Prostate gland (tissue), 2 donors: ENCODE measurements around the gene ARMC9. TPM values are rescaled to one million over a fixed set of nuclear protein-coding genes. Genes with fewer than 3 reads are reported as not detected.
"Not testable (repeated sequence)": the region's sequence is repeated elsewhere in the genome, so short reads cannot be mapped to it uniquely, and the experiment has no call there.

Experiments used
- DNase-seq: peaks from one replicate; pipeline ENCODE4 v3.0.0-alpha.2; 2019; ENCODE audit warnings: low spot score
- H3K27ac ChIP-seq, 2 donors: fragments of 200-600 bp; sonication (generic); 2 replicates each; pipeline ENCODE4 v1.5.1; 2017 to 2019
- H3K27me3 ChIP-seq: fragments of 200-600 bp; sonication (generic); replicated peaks from 2 replicates; pipeline ENCODE4 v1.5.1; 2019; ENCODE audit not compliant: insufficient read depth
- H3K36me3 ChIP-seq, 2 donors: fragments of 200-600 bp; sonication (generic); 1 replicate in 1 of 2; 2 replicates in 1 of 2; pipeline versions ENCODE4 v1.5.1 to v1.8.1; 2017 to 2019
- H3K4me1 ChIP-seq: fragments of 200-600 bp; sonication (generic); replicated peaks from 2 replicates; pipeline ENCODE4 v1.5.1; 2019
- H3K4me3 ChIP-seq, 2 donors: fragments of 200-600 bp; sonication (generic); 2 replicates each; pipeline ENCODE4 v1.5.1; 2017 to 2019
- H3K9me3 ChIP-seq: fragments of 200-600 bp; sonication (generic); 2 replicates; pipeline ENCODE4 v1.5.1; 2017
- CTCF ChIP-seq, 4 experiments: fragments of 200-600 bp in 2 of 4; fragments of 450-650 bp in 2 of 4; sonication (generic) in 2 of 4; IDR thresholded peaks; 1 replicate in 3 of 4; 2 replicates in 1 of 4; pipeline ENCODE4 v1.5.1; 2016 to 2019; ENCODE audit warnings: antibody characterized with exemption in 4 of 4, mild to moderate bottlenecking in 2 of 4, moderate library complexity in 2 of 4
- POLR2A ChIP-seq: fragments of 450-650 bp; IDR thresholded peaks from one replicate; pipeline ENCODE4 v1.6.1; 2016; ENCODE audit warnings: antibody characterized with exemption, mild to moderate bottlenecking
- POLR2AphosphoS5 ChIP-seq: sonication (generic); formaldehyde crosslinking; IDR thresholded peaks from one replicate; pipeline ENCODE4 v1.6.1; 2017; ENCODE audit warnings: antibody characterized with exemption
- WGBS: methylation state at CpG from one replicate; pipeline ENCODE4 v1.1.5; 2018; 5-methylcytosine and 5-hydroxymethylcytosine counted together
- intact Hi-C: fragments of 100-400 bp; cut with DNase I; formaldehyde crosslinking; loops from one replicate; pipeline ENCODE4 v1.14.2; 2022
- total RNA-seq, 2 donors: library from RNA; depleted of rRNA; stranded (reverse); fragments of >200 nt; gene quantifications; one replicate each; pipeline ENCODE4 v1.1.0, GENCODE V29; 2016

The ARMC9 gene
- total RNA-seq, 2 donors from 2014 or later, result 11.3 to 40.0 TPM

GRCh38 chr2:231176066-231176465, 22.4 kb upstream of the ARMC9 start:
- 89% methylated on average over 2 of the region's 2 CpGs for WGBS

GRCh38 chr2:231177156-231178025, 21.0 kb upstream of the ARMC9 start:
- Histone ChIP-seq H3K27ac (no peak overlapping the region), H3K27me3 (no peaks in the 10 kb centered on the region), H3K4me3 (no peak overlapping the region), H3K4me1 (no peaks in the 10 kb centered on the region), H3K36me3 (no peaks in the 10 kb centered on the region), H3K9me3 (no peaks in the 10 kb centered on the region)
- intact Hi-C loops, result no loop called here
- WGBS, result 72% methylated on average over 11 of the region's 11 CpGs
- no peak for TF ChIP-seq POLR2AphosphoS5
- no peak for TF ChIP-seq POLR2A
- TF ChIP-seq CTCF (IDR thresholded peaks at IDR 0.05), result no peak
- no peak for DNase-seq

More at GRCh38 chr2:231176066-231176465, 22.4 kb upstream of the ARMC9 start:
- no peak for TF ChIP-seq POLR2A
- no peak for TF ChIP-seq CTCF (IDR thresholded peaks at IDR 0.05)
- TF ChIP-seq POLR2AphosphoS5, result no peak
- Histone ChIP-seq H3K4me1 (no peaks in the 10 kb centered on the region), H3K9me3 (no peaks in the 10 kb centered on the region), H3K4me3 (no peak overlapping the region), H3K27me3 (no peaks in the 10 kb centered on the region), H3K36me3 (no peaks in the 10 kb centered on the region), H3K27ac (no peak overlapping the region)
- DNase-seq, result no peak
- intact Hi-C loops, result no loop called here

- H3K36me3 ChIP-seq, H3K27ac ChIP-seq, H3K4me3 ChIP-seq, intact Hi-C loops, H3K9me3 ChIP-seq, DNase-seq, H3K27me3 ChIP-seq, H3K4me1 ChIP-seq: not testable (repeated sequence)
- 74% methylated on average over 5 of the region's 5 CpGs for WGBS
Measured at GRCh38 chr2:231178805-231179204, 19.6 kb upstream of the ARMC9 start.

- H3K4me3 ChIP-seq, result no peak overlapping the region
- TF ChIP-seq POLR2AphosphoS5, result no peak
- no peaks in the 10 kb centered on the region for H3K4me1 ChIP-seq
- no peaks in the 10 kb centered on the region for H3K27me3 ChIP-seq
- no peak for DNase-seq
- no peaks in the 10 kb centered on the region for H3K36me3 ChIP-seq
- WGBS, result 82% methylated on average over 12 of the region's 12 CpGs
- intact Hi-C loops, result no loop called here
- no peaks in the 10 kb centered on the region for H3K9me3 ChIP-seq
- H3K27ac ChIP-seq, result no peak overlapping the region
Measured at GRCh38 chr2:231181860-231182512, 16.4 kb upstream of the ARMC9 start.

GRCh38 chr2:231182513-231182899, 15.9 kb upstream of the ARMC9 start:
- H3K4me1 ChIP-seq, result no peaks in the 10 kb centered on the region

More at GRCh38 chr2:231182513-231182899, 15.9 kb upstream of the ARMC9 start:
- no peak for TF ChIP-seq CTCF (IDR thresholded peaks at IDR 0.05)
- TF ChIP-seq POLR2AphosphoS5, result no peak
- no peak for TF ChIP-seq POLR2A
- Histone ChIP-seq H3K36me3 (no peaks in the 10 kb centered on the region), H3K27ac (no peak overlapping the region), H3K4me3 (no peak overlapping the region), H3K9me3 (no peaks in the 10 kb centered on the region), H3K27me3 (no peaks in the 10 kb centered on the region)
- intact Hi-C loops, result no loop called here
- DNase-seq, result no peak
- WGBS, result 73% methylated on average over 8 of the region's 8 CpGs
